Measurements from ENCODE around the gene PEX1. TPM values are rescaled to one million over a fixed set of nuclear protein-coding genes. Genes with fewer than 3 reads are reported as not detected.

The PEX1 gene
- total and polyA plus RNA-seq, 2 of the 4 experiments (the other 2 are of a cell fraction): 8.1 to 12.7 TPM

GRCh38 chr7:92464515-92464914, 63.8 kb downstream of the PEX1 start:
- WGBS, 2 experiments (ENCODE audit: extremely low coverage in 2 of 2, insufficient read length in 1 of 2): no CpG with 5 or more reads among the region's 3 CpGs
- H3K9me1 ChIP-seq (ENCODE audit: insufficient read depth, low read length): peaks cover 2% of the 10 kb centered on the region; the same call in 1 of the 2 replicates
- H2BK5ac ChIP-seq (ENCODE audit: low read depth, low read length, poor library complexity, severe bottlenecking): no peak overlapping the region
- BruUV-seq (replicated peaks): no TSS peak
- H2AK9ac ChIP-seq (replicated peaks; ENCODE audit: low read depth, low read length, poor library complexity): no peak overlapping the region
- no peaks in the 10 kb centered on the region for H3K79me1 ChIP-seq (ENCODE audit: low read depth in 1 of 2, low read length in 2 of 2)
- DNase-seq (no peak), ATAC-seq (ENCODE audit: low read depth) (no peak)
- H3K4me3 ChIP-seq (ENCODE audit: insufficient read depth, low read depth, low read length): no peak overlapping the region
- H3K14ac ChIP-seq (replicated peaks; ENCODE audit: low read depth, low read length): no peak overlapping the region
- in situ Hi-C loops (cut with MboI; ENCODE audit: low sequenced_read_pairs) (no loop called here), intact Hi-C loops (cut with micrococcal nuclease) (no loop called here), dilution Hi-C loops (cut with HindIII; ENCODE audit: low sequenced_read_pairs, unreplicated experiment) (no loop called here)
- TF ChIP-seq RAD21 (IDR thresholded peaks at IDR 0.05; ENCODE audit: low read length) (no peak), MXI1 (IDR thresholded peaks at IDR 0.05; ENCODE audit: borderline replicate concordance, low read depth, low read length) (no peak)
- H4K20me1 ChIP-seq (ENCODE audit: insufficient read depth, low read length): no peaks in the 10 kb centered on the region
- H3K4me2 ChIP-seq (ENCODE audit: low read depth, low read length): no peak overlapping the region
- no peak overlapping the region for H3K9ac ChIP-seq (ENCODE audit: low read depth, low read length)
- peaks cover 1% of the 10 kb centered on the region; the same call in 1 of the 2 replicates for H3K36me3 ChIP-seq (ENCODE audit: control insufficient read depth, insufficient read depth, low read length)
- CTCF ChIA-PET: interaction anchor here (0.5 to 0.6 kb wide), 2 partner anchors 35 to 396 kb away, joined by 4 to 8 read pairs; no protein-coding TSS in a partner anchor
- H4K5ac ChIP-seq (ENCODE audit: low read depth, low read length): no peak overlapping the region
- no peaks in the 10 kb centered on the region for H3K27me3 ChIP-seq (ENCODE audit: control insufficient read depth, insufficient read depth, low read length)
- no peak overlapping the region for H3K27ac ChIP-seq (ENCODE audit: insufficient read depth, low read length)
- no peak overlapping the region for H2BK20ac ChIP-seq (ENCODE audit: low read depth, low read length)
- no peak overlapping the region for H3K23ac ChIP-seq (ENCODE audit: low read depth, low read length)
- H2AFZ ChIP-seq (replicated peaks; ENCODE audit: low read length, poor library complexity): no peak overlapping the region
- no peak overlapping the region for H3K18ac ChIP-seq (ENCODE audit: low read depth, low read length)
- H2BK120ac ChIP-seq (ENCODE audit: low read depth, low read length): no peak overlapping the region
- no peak overlapping the region for H2BK15ac ChIP-seq (ENCODE audit: low read depth, low read length)
- H3K56ac ChIP-seq (ENCODE audit: extremely low read depth, insufficient read depth, low read length): no peak overlapping the region
- no peaks in the 10 kb centered on the region for H3K9me3 ChIP-seq (ENCODE audit: control insufficient read depth, insufficient read depth, low read length)
- no peak overlapping the region for H4K91ac ChIP-seq (ENCODE audit: insufficient read depth, low read depth, low read length)
- no peak overlapping the region for H4K8ac ChIP-seq (ENCODE audit: low read depth in 2 of 2, low read length in 2 of 2)
- POLR2A ChIA-PET (ENCODE audit: unreplicated experiment): no interaction called here
- H3K4ac ChIP-seq (ENCODE audit: low read depth, low read length): no peak overlapping the region
- H3K4me1 ChIP-seq (ENCODE audit: control insufficient read depth, insufficient read depth, low read length): no peaks in the 10 kb centered on the region
- H2AK5ac ChIP-seq (ENCODE audit: low read depth, low read length): no peak overlapping the region

Data from IMR-90 (cell line).